Measurements from ENCODE around the gene LRRN4. TPM values are rescaled to one million over a fixed set of nuclear protein-coding genes. Genes with fewer than 3 reads are reported as not detected.
A peak's percentile ranks its signal among the peaks of the same experiment; 100 is the strongest.

LRRN4 gene
- total RNA-seq, 1 donor from 2014 or later = not detected

GRCh38 chr20:6008254-6008653 is 45.6 kb downstream of the LRRN4 start:
- TF ChIP-seq POLR2A (IDR thresholded peaks at IDR 0.05) = no peak
- TF ChIP-seq POLR2AphosphoS5 (IDR thresholded peaks at IDR 0.05; ENCODE audit: insufficient read depth in 1 of 2, low read depth in 1 of 2) = peak in 1 of 2 donors; percentile 83
- Histone ChIP-seq H3K27ac (no peak overlapping the region), H3K4me3 (no peak overlapping the region), H3K27me3 (no peaks in the 10 kb centered on the region), H3K36me3 (peaks cover 0 to 21% of the 10 kb centered on the region in 2 donors), H3K9me3 (no peaks in the 10 kb centered on the region), H3K4me1 (peaks cover 24% of the 10 kb centered on the region)
- intact Hi-C loops (cut with DNase I) = no loop called here
- peak in 1 of 2 donors; percentile 90 for DNase-seq (ENCODE audit: extremely low spot score in 2 of 2)

- Histone ChIP-seq H3K36me3 (peaks cover 0 to 21% of the 10 kb centered on the region in 2 donors), H3K27me3 (no peaks in the 10 kb centered on the region), H3K27ac (no peak overlapping the region), H3K9me3 (no peaks in the 10 kb centered on the region), H3K4me3 (peak overlapping the region; percentile 79 to 98), H3K4me1 (peaks cover 24% of the 10 kb centered on the region)
- no peak for TF ChIP-seq POLR2AphosphoS5 (IDR thresholded peaks at IDR 0.05; ENCODE audit: insufficient read depth in 1 of 2, low read depth in 1 of 2)
- TF ChIP-seq CTCF (IDR thresholded peaks at IDR 0.05) = no peak
- no peak for TF ChIP-seq POLR2A (IDR thresholded peaks at IDR 0.05)
- intact Hi-C loops (cut with DNase I) = no loop called here
- DNase-seq (ENCODE audit: extremely low spot score in 2 of 2) = no peak
Measured at GRCh38 chr20:6007529-6008103, 46.2 kb downstream of the LRRN4 start.

GRCh38 chr20:6007094-6007528 is 46.7 kb downstream of the LRRN4 start:
- TF ChIP-seq POLR2A (IDR thresholded peaks at IDR 0.05) (no peak), POLR2AphosphoS5 (IDR thresholded peaks at IDR 0.05; ENCODE audit: insufficient read depth in 1 of 2, low read depth in 1 of 2) (no peak), CTCF (IDR thresholded peaks at IDR 0.05) (no peak)
- no peak overlapping the region for H3K27ac ChIP-seq
- H3K9me3 ChIP-seq = no peaks in the 10 kb centered on the region
- H3K4me3 ChIP-seq = peak overlapping the region; percentile 79 to 98
- DNase-seq (ENCODE audit: extremely low spot score in 2 of 2) = no peak
- no peaks in the 10 kb centered on the region for H3K27me3 ChIP-seq
- intact Hi-C loops (cut with DNase I) = no loop called here
- peaks cover 0 to 21% of the 10 kb centered on the region in 2 donors for H3K36me3 ChIP-seq
- peaks cover 24% of the 10 kb centered on the region for H3K4me1 ChIP-seq

- peaks cover 24% of the 10 kb centered on the region for H3K4me1 ChIP-seq
- intact Hi-C loops (cut with DNase I) = no loop called here
- peak overlapping the region; percentile 79 to 98 for H3K4me3 ChIP-seq
- H3K9me3 ChIP-seq = no peaks in the 10 kb centered on the region
- no peaks in the 10 kb centered on the region for H3K27me3 ChIP-seq
- H3K27ac ChIP-seq = peak overlapping the region; percentile 54
- TF ChIP-seq POLR2AphosphoS5 (IDR thresholded peaks at IDR 0.05; ENCODE audit: insufficient read depth in 1 of 2, low read depth in 1 of 2) (no peak), POLR2A (IDR thresholded peaks at IDR 0.05) (no peak), CTCF (IDR thresholded peaks at IDR 0.05) (no peak)
- peaks cover 0 to 19% of the 10 kb centered on the region in 2 donors for H3K36me3 ChIP-seq
- no peak for DNase-seq (ENCODE audit: extremely low spot score in 2 of 2)
Measured at GRCh38 chr20:6006603-6006949, 47.3 kb downstream of the LRRN4 start.

- Histone ChIP-seq H3K27ac (no peak overlapping the region), H3K4me1 (no peaks in the 10 kb centered on the region)
- intact Hi-C loops (cut with DNase I) = no loop called here
Measured at GRCh38 chr20:6000871-6001270, 53.0 kb downstream of the LRRN4 start.

More at GRCh38 chr20:6000871-6001270, 53.0 kb downstream of the LRRN4 start:
- Histone ChIP-seq H3K9me3 (no peaks in the 10 kb centered on the region), H3K27me3 (no peaks in the 10 kb centered on the region), H3K4me3 (no peak overlapping the region), H3K36me3 (no peaks in the 10 kb centered on the region)
- no peak for DNase-seq (ENCODE audit: extremely low spot score in 2 of 2)
- no peak for TF ChIP-seq POLR2AphosphoS5 (IDR thresholded peaks at IDR 0.05; ENCODE audit: insufficient read depth in 1 of 2, low read depth in 1 of 2)
- no peak for TF ChIP-seq CTCF (IDR thresholded peaks at IDR 0.05)
- TF ChIP-seq POLR2A (IDR thresholded peaks at IDR 0.05) = no peak
